ENCODE measurements around the gene OTUD3.

- no peak for TF ChIP-seq POLR2A (IDR thresholded peaks at IDR 0.05)
- TF ChIP-seq, protein P1, sequence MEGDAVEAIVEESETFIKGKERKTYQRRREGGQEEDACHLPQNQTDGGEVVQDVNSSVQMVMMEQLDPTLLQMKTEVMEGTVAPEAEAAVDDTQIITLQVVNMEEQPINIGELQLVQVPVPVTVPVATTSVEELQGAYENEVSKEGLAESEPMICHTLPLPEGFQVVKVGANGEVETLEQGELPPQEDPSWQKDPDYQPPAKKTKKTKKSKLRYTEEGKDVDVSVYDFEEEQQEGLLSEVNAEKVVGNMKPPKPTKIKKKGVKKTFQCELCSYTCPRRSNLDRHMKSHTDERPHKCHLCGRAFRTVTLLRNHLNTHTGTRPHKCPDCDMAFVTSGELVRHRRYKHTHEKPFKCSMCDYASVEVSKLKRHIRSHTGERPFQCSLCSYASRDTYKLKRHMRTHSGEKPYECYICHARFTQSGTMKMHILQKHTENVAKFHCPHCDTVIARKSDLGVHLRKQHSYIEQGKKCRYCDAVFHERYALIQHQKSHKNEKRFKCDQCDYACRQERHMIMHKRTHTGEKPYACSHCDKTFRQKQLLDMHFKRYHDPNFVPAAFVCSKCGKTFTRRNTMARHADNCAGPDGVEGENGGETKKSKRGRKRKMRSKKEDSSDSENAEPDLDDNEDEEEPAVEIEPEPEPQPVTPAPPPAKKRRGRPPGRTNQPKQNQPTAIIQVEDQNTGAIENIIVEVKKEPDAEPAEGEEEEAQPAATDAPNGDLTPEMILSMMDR (IDR thresholded peaks at IDR 0.05) = no peak
Observed at GRCh38 chr1:19957779-19958178, 75.6 kb downstream of the OTUD3 start.
